Adipocyte (in vitro differentiated cells): ENCODE results near the gene TIPARP.

Experiments used
- DNase-seq: peaks from one replicate; pipeline ENCODE4 v3.0.0-alpha.2; 2015; ENCODE audit warnings: low read depth
- H3K27me3 ChIP-seq: replicated peaks from 2 replicates; pipeline ENCODE4 v1.7.0; 2013; ENCODE audit warnings: mild to moderate bottlenecking, low read length, moderate library complexity; ENCODE audit not compliant: control insufficient read depth, insufficient read depth
- H3K36me3 ChIP-seq: 2 replicates; pipeline ENCODE4 v1.7.0; 2013; ENCODE audit warnings: low read length, mild to moderate bottlenecking, moderate library complexity; ENCODE audit not compliant: control insufficient read depth, insufficient read depth, severe bottlenecking
- H3K4me1 ChIP-seq: 2 replicates; pipeline ENCODE4 v1.7.0; 2013; ENCODE audit warnings: mild to moderate bottlenecking, low read length, moderate library complexity; ENCODE audit not compliant: control insufficient read depth, insufficient read depth
- H3K4me3 ChIP-seq: 2 replicates; pipeline ENCODE4 v1.7.0; 2013; ENCODE audit warnings: mild to moderate bottlenecking, low read length, moderate library complexity
- H3K9ac ChIP-seq: 2 replicates; pipeline ENCODE4 v1.7.0; 2013; ENCODE audit warnings: mild to moderate bottlenecking, low read length, moderate library complexity
- H3K9me3 ChIP-seq: 2 replicates; pipeline ENCODE4 v1.7.0; 2013; ENCODE audit warnings: mild to moderate bottlenecking, low read length, moderate library complexity; ENCODE audit not compliant: control insufficient read depth

Gene TIPARP

DNA sequence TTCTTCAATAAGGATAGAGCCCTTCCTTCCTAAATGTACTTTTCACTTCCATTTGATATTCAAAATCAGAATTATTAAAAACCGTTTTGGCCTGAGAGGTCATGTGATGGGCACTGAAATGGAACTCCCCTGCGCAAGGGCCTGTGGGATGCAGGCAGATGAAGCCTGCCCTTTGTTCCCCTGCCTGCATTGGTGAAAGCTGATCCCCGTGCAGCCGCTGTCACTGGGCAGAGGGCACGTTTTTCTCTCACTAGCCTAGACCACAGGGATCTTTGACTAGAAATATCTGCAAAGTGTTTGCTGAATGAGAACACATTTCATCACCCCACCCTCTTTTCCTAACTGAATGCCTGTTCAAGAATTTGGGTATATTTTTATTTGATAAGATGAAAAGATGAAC lies 74.9 kb downstream of the TIPARP start:
- no peaks in the 10 kb centered on the region for H3K27me3 ChIP-seq
- H3K36me3 ChIP-seq, result no peaks in the 10 kb centered on the region
- H3K9ac ChIP-seq, result no peak overlapping the region
- DNase-seq, result peak; percentile 53
- peaks cover 38% of the 10 kb centered on the region for H3K4me1 ChIP-seq
- H3K4me3 ChIP-seq, result no peak overlapping the region
- H3K9me3 ChIP-seq, result peaks cover 11% of the 10 kb centered on the region

DNA sequence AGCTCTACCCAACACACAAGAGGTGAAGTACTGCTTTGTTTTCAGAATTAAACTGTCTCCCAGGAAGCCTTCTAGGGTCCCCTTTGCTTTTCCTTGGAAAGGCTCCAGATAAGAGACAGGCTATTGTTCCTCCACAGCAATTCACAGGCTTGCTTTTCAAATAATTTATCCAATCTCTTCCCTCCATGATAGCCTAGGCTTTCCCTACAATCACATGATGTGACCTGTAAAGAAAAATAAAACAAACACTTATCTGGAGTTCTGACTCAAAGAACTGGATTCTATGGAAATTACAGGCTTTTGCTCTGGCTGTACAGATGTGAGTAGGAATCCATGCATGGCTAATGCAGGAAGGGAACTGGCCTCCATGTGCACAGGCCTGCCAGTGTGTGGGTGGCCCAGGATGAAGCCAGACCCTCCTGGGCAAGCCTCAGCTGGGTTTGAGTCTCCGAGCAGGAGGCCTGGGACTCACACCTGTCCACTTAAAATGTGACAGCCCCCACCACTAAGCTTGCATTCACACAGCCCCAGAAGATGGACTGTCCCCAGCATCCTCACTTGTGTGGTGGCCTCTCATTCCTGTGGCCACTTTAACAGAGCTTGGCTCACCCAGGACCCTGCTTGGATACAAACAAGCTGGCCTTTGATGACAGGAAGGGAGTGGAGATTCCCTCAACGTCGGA lies 75.9 kb downstream of the TIPARP start:
- Histone ChIP-seq H3K36me3 (no peaks in the 10 kb centered on the region), H3K9ac (peak overlapping the region; percentile 82), H3K9me3 (peaks cover 11% of the 10 kb centered on the region), H3K4me1 (peaks cover 38% of the 10 kb centered on the region), H3K4me3 (peak overlapping the region; percentile 77), H3K27me3 (no peaks in the 10 kb centered on the region)
- DNase-seq, result peak; percentile 53

DNA sequence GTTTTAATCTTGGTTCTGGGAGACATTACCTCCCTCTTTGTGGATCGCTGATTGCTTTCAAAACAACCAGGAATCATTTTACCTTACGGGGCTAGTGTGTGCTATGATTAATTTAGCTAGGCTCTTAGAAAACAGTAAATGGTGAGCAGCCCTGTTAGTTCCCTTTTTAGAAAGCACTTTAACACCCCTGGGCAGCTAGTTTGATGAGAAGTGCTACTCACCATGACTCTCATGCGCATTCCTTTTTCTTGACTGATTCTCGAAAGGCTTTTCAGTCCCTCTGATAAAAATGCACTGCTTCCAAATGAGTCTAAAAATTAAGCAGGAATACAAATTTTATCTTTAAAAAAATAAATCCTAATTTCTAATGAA lies 76.5 kb downstream of the TIPARP start:
- Histone ChIP-seq H3K27me3 (no peaks in the 10 kb centered on the region), H3K9me3 (peaks cover 11% of the 10 kb centered on the region), H3K36me3 (no peaks in the 10 kb centered on the region), H3K4me1 (peaks cover 34% of the 10 kb centered on the region), H3K9ac (peak overlapping the region; percentile 82), H3K4me3 (peak overlapping the region; percentile 77)
- peak; percentile 63 for DNase-seq

DNA sequence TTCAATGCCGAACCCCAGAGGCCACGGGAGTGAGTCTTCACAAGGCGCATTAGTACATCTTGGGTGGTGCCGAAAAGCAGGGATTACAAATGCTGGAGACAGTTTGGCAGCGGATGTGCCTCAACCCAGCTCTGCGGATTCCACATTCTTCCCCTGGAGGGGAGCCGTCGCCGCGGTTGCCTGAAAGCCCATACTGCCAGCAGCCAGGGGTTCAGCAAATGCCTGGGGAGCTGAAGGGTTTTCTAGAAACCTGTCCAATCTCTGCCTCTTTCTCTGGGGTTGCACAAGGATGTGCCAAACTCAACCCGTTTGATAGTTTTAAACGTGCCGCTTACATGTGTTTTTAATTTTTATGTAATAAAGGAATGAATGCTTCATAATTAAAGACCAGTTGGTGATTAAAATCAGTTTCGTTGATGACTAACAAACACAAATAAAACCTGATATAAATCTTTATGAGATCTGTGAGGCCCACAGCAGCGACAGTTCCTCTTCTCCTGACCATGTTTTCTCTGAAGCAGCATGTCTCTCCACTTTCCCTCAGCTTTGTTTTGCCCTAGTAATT lies 77.2 kb downstream of the TIPARP start:
- peak overlapping the region; percentile 77 for H3K4me3 ChIP-seq
- no peaks in the 10 kb centered on the region for H3K36me3 ChIP-seq
- H3K9ac ChIP-seq, result peak overlapping the region; percentile 82
- H3K27me3 ChIP-seq, result no peaks in the 10 kb centered on the region
- peaks cover 33% of the 10 kb centered on the region for H3K4me1 ChIP-seq
- peaks cover 11% of the 10 kb centered on the region for H3K9me3 ChIP-seq
- peak; percentile 94 for DNase-seq
